Ovary (tissue), 3 donors: ENCODE measurements around the gene MBTPS2.

Source experiments
- POLR2A ChIP-seq: fragments of 450-650 bp; IDR thresholded peaks from one replicate; pipeline ENCODE4 v1.6.1; 2017; ENCODE audit warnings: antibody characterized with exemption, mild to moderate bottlenecking, moderate library complexity
- TF ChIP-seq, protein P1 (sequence below), 3 donors: fragments of 450-650 bp in 2 of 3; fragments of 200-600 bp in 1 of 3; IDR thresholded peaks; one replicate each; pipeline versions ENCODE4 v1.5.1 to v1.8.0; 2016 to 2022; ENCODE audit warnings: antibody characterized with exemption in 3 of 3, mild to moderate bottlenecking in 1 of 3
- donor health status: DM: no; HTN: no; CAD: no.

GRCh38 chrX:21873063-21873775 lies 33.8 kb downstream of the MBTPS2 start:
- TF ChIP-seq, protein P1, sequence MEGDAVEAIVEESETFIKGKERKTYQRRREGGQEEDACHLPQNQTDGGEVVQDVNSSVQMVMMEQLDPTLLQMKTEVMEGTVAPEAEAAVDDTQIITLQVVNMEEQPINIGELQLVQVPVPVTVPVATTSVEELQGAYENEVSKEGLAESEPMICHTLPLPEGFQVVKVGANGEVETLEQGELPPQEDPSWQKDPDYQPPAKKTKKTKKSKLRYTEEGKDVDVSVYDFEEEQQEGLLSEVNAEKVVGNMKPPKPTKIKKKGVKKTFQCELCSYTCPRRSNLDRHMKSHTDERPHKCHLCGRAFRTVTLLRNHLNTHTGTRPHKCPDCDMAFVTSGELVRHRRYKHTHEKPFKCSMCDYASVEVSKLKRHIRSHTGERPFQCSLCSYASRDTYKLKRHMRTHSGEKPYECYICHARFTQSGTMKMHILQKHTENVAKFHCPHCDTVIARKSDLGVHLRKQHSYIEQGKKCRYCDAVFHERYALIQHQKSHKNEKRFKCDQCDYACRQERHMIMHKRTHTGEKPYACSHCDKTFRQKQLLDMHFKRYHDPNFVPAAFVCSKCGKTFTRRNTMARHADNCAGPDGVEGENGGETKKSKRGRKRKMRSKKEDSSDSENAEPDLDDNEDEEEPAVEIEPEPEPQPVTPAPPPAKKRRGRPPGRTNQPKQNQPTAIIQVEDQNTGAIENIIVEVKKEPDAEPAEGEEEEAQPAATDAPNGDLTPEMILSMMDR (IDR thresholded peaks at IDR 0.05) = no peak
- TF ChIP-seq POLR2A = no peak
